Neural progenitor cell (in vitro differentiated cells): ENCODE results near the gene UGT1A6.

Source experiments
- CTCF ChIP-seq: fragments of 200-600 bp; sonication (generic); IDR thresholded peaks from 2 replicates; pipeline ENCODE4 v1.5.1; 2017; ENCODE audit warnings: antibody characterized with exemption, mild to moderate bottlenecking
- EZH2phosphoT487 ChIP-seq: fragments of 200-600 bp; sonication (generic); IDR thresholded peaks from 2 replicates; pipeline ENCODE4 v1.6.1; 2017; ENCODE audit warnings: antibody characterized with exemption

GRCh38 chr2:233807966-233808935 lies 115.6 kb downstream of the UGT1A6 start:
- TF ChIP-seq CTCF = no peak
- no peak for TF ChIP-seq EZH2phosphoT487
